Smooth muscle cell (in vitro differentiated cells): ENCODE results near the gene CD244. TPM values are rescaled to one million over a fixed set of nuclear protein-coding genes. Genes with fewer than 3 reads are reported as not detected.

Experiments
- DNase-seq: peaks from one replicate; lab custom pipeline; 2025; ENCODE audit not compliant: unreplicated experiment; lab: John Stamatoyannopoulos, UW
- H2AFZ ChIP-seq: fragments of 200-600 bp; sonication (generic); 2 replicates; pipeline ENCODE4 v1.6.0; 2016; ENCODE audit warnings: antibody characterized with exemption, low read depth, mild to moderate bottlenecking
- H3F3A ChIP-seq: fragments of 200-600 bp; sonication (generic); 2 replicates; pipeline ENCODE4 v1.6.0; 2017; ENCODE audit warnings: antibody characterized with exemption, low read depth
- H3K27ac ChIP-seq: fragments of 200-600 bp; sonication (generic); 2 replicates; pipeline ENCODE4 v1.5.1; 2016; ENCODE audit warnings: low read depth, mild to moderate bottlenecking
- H3K27me3 ChIP-seq: fragments of 200-600 bp; sonication (generic); 2 replicates; pipeline ENCODE4 v1.6.1; 2016; ENCODE audit warnings: low read depth, mild to moderate bottlenecking
- H3K36me3 ChIP-seq: fragments of 200-600 bp; sonication (generic); 2 replicates; pipeline ENCODE4 v1.5.1; 2016; ENCODE audit warnings: low read depth
- H3K4me1 ChIP-seq: fragments of 200-600 bp; sonication (generic); 2 replicates; pipeline ENCODE4 v1.5.1; 2016; ENCODE audit warnings: low read depth
- H3K4me2 ChIP-seq: fragments of 200-600 bp; sonication (generic); 2 replicates; pipeline ENCODE4 v1.6.0; 2016; ENCODE audit warnings: mild to moderate bottlenecking
- H3K4me3 ChIP-seq: fragments of 200-600 bp; sonication (generic); 2 replicates; pipeline ENCODE4 v1.5.1; 2016; ENCODE audit warnings: mild to moderate bottlenecking
- H3K79me2 ChIP-seq: fragments of 200-600 bp; sonication (generic); 2 replicates; pipeline ENCODE4 v1.6.0; 2016; ENCODE audit warnings: low read depth, mild to moderate bottlenecking
- H3K9ac ChIP-seq: fragments of 200-600 bp; sonication (generic); 2 replicates; pipeline ENCODE4 v1.6.0; 2016; ENCODE audit warnings: low read depth
- H3K9me3 ChIP-seq: fragments of 200-600 bp; sonication (generic); replicated peaks from 2 replicates; pipeline ENCODE4 v1.5.1; 2016; ENCODE audit warnings: low read depth
- H4K20me1 ChIP-seq: fragments of 200-600 bp; sonication (generic); 2 replicates; pipeline ENCODE4 v1.6.0; 2016; ENCODE audit warnings: low read depth
- WGBS: methylation state at CpG from one replicate; pipeline ENCODE4 v1.1.7; 2016; ENCODE audit warnings: low lambda C conversion rate; 5-methylcytosine and 5-hydroxymethylcytosine counted together
- polyA plus RNA-seq: library from polyadenylated mRNA; unstranded; fragments of >200 nt; fragmentation: Nextera tagmentation; extraction: Ambion mirVana; gene quantifications from 2 replicates; pipeline ENCODE4 v1.2.1, GENCODE V29; 2016
- total RNA-seq: library from RNA; depleted of rRNA; stranded (reverse); fragments of >200 nt; gene quantifications from 2 replicates; pipeline ENCODE4 v1.2.3, GENCODE V29; 2014
- TF ChIP-seq, protein P1 (sequence below): fragments of 200-600 bp; sonication (generic); IDR thresholded peaks from 2 replicates; pipeline ENCODE4 v1.5.1; 2017; ENCODE audit warnings: borderline replicate concordance, mild to moderate bottlenecking, antibody characterized with exemption; ENCODE audit not compliant: insufficient read depth, poor library complexity, severe bottlenecking

Gene CD244
- total and polyA plus RNA-seq, 2 experiments from 2014 or later: 0.99 TPM; not detected in 1

- WGBS: 87% methylated on average over 3 of the region's 3 CpGs
- no peaks in the 10 kb centered on the region for H3K4me1 ChIP-seq
These were observed 4.2 kb downstream of the CD244 start for GRCh38 chr1:160858507-160858906.

DNA sequence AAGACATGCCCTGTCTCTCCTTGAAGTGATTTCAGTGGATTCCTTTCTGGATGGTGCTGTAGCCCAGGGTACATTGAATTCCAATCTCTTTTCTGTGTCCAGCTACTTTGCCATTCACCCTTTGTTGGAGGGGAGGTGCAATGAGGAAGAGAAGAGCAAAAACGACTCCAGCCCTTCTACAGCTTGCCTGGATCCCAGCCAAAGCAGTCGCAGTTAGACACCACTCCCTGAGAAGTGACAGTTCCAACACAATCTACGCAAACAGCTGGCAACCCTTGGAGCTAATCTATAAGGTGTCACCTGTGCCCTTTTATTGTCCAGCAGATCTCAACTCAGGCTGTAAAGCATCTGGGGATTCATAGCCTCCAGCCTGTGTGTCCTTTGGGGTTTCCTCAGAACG is 4.6 kb downstream of the CD244 start:
- H3K4me3 ChIP-seq: no peak overlapping the region
- no peak overlapping the region for H3K4me2 ChIP-seq
- H3K79me2 ChIP-seq: no peaks in the 10 kb centered on the region
- WGBS: 86% methylated on average over 4 of the region's 4 CpGs
- TF ChIP-seq, protein P1, sequence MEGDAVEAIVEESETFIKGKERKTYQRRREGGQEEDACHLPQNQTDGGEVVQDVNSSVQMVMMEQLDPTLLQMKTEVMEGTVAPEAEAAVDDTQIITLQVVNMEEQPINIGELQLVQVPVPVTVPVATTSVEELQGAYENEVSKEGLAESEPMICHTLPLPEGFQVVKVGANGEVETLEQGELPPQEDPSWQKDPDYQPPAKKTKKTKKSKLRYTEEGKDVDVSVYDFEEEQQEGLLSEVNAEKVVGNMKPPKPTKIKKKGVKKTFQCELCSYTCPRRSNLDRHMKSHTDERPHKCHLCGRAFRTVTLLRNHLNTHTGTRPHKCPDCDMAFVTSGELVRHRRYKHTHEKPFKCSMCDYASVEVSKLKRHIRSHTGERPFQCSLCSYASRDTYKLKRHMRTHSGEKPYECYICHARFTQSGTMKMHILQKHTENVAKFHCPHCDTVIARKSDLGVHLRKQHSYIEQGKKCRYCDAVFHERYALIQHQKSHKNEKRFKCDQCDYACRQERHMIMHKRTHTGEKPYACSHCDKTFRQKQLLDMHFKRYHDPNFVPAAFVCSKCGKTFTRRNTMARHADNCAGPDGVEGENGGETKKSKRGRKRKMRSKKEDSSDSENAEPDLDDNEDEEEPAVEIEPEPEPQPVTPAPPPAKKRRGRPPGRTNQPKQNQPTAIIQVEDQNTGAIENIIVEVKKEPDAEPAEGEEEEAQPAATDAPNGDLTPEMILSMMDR: no peak
- H2AFZ ChIP-seq: no peak overlapping the region
- no peak overlapping the region for H3K9ac ChIP-seq
- H3K27ac ChIP-seq: no peak overlapping the region
- no peaks in the 10 kb centered on the region for H3K27me3 ChIP-seq
- H3K9me3 ChIP-seq: no peaks in the 10 kb centered on the region
- no peaks in the 10 kb centered on the region for H3K4me1 ChIP-seq
- no peaks in the 10 kb centered on the region for H3K36me3 ChIP-seq
- DNase-seq: no peak
- no peaks in the 10 kb centered on the region for H3F3A ChIP-seq
- no peaks in the 10 kb centered on the region for H4K20me1 ChIP-seq

More at GRCh38 chr1:160858507-160858906, 4.2 kb downstream of the CD244 start:
- no peak overlapping the region for H2AFZ ChIP-seq
- H3K27ac ChIP-seq: no peak overlapping the region
- no peak overlapping the region for H3K9ac ChIP-seq
- H3K4me2 ChIP-seq: no peak overlapping the region
- H3K9me3 ChIP-seq: no peaks in the 10 kb centered on the region
- no peaks in the 10 kb centered on the region for H4K20me1 ChIP-seq
- no peaks in the 10 kb centered on the region for H3K36me3 ChIP-seq
- no peaks in the 10 kb centered on the region for H3F3A ChIP-seq
- TF ChIP-seq, protein P1: no peak
- no peaks in the 10 kb centered on the region for H3K27me3 ChIP-seq
- DNase-seq: no peak
- no peaks in the 10 kb centered on the region for H3K79me2 ChIP-seq
- H3K4me3 ChIP-seq: no peak overlapping the region

- TF ChIP-seq, protein P1: no peak
- DNase-seq: no peak
- H3F3A ChIP-seq: no peaks in the 10 kb centered on the region
- H3K27me3 ChIP-seq: no peaks in the 10 kb centered on the region
- H3K9ac ChIP-seq: no peak overlapping the region
- H3K4me2 ChIP-seq: no peak overlapping the region
- H4K20me1 ChIP-seq: no peaks in the 10 kb centered on the region
- H3K4me3 ChIP-seq: no peak overlapping the region
- no peaks in the 10 kb centered on the region for H3K4me1 ChIP-seq
- no peaks in the 10 kb centered on the region for H3K36me3 ChIP-seq
- no peak overlapping the region for H3K27ac ChIP-seq
- no peaks in the 10 kb centered on the region for H3K9me3 ChIP-seq
- WGBS: 82% methylated on average over 9 of the region's 9 CpGs
- no peaks in the 10 kb centered on the region for H3K79me2 ChIP-seq
- no peak overlapping the region for H2AFZ ChIP-seq
These were observed 7.3 kb downstream of the CD244 start for GRCh38 chr1:160855181-160855981.

- H3K27me3 ChIP-seq: no peaks in the 10 kb centered on the region
- H4K20me1 ChIP-seq: no peaks in the 10 kb centered on the region
- H3F3A ChIP-seq: no peaks in the 10 kb centered on the region
- no peaks in the 10 kb centered on the region for H3K36me3 ChIP-seq
- DNase-seq: no peak
- H3K4me3 ChIP-seq: no peak overlapping the region
- TF ChIP-seq, protein P1: no peak
- H3K4me1 ChIP-seq: no peaks in the 10 kb centered on the region
- WGBS: 96% methylated on average over 2 of the region's 2 CpGs
- H3K27ac ChIP-seq: no peak overlapping the region
- H3K79me2 ChIP-seq: no peaks in the 10 kb centered on the region
- H3K4me2 ChIP-seq: no peak overlapping the region
- H3K9ac ChIP-seq: no peak overlapping the region
- H2AFZ ChIP-seq: no peak overlapping the region
- H3K9me3 ChIP-seq: no peaks in the 10 kb centered on the region
These were observed 8.9 kb downstream of the CD244 start for GRCh38 chr1:160853754-160854153.
